Breast epithelium (tissue), 4 donors: Measurements from ENCODE around the gene MPO. TPM values are rescaled to one million over a fixed set of nuclear protein-coding genes. Genes with fewer than 3 reads are reported as not detected.

Experiments
- DNase-seq, 2 donors: peaks; one replicate each; pipeline ENCODE4 v3.0.0-alpha.2; 2019; ENCODE audit warnings: low spot score in 2 of 2
- H3K27ac ChIP-seq, 2 donors: fragments of 200-600 bp; sonication (generic) in 1 of 2; one replicate each; pipeline ENCODE4 v1.5.1; 2016 to 2019; ENCODE audit warnings: mild to moderate bottlenecking in 1 of 2
- H3K27me3 ChIP-seq, 2 donors: fragments of 200-600 bp; sonication (generic) in 1 of 2; one replicate each; pipeline versions ENCODE4 v1.5.1 to v1.6.0; 2017 to 2019; ENCODE audit warnings: control low read depth in 1 of 2, mild to moderate bottlenecking in 1 of 2
- H3K36me3 ChIP-seq: fragments of 200-600 bp; one replicate; pipeline ENCODE4 v1.5.1; 2019
- H3K4me1 ChIP-seq, 2 donors: fragments of 200-600 bp; sonication (generic); one replicate each; pipeline ENCODE4 v1.5.1; 2016 to 2019; ENCODE audit warnings: control low read depth in 1 of 2
- H3K4me3 ChIP-seq, 3 donors: fragments of 200-600 bp; sonication (generic); 1 replicate in 2 of 3; 2 replicates in 1 of 3; pipeline ENCODE4 v1.5.1; 2016 to 2019; ENCODE audit warnings: mild to moderate bottlenecking in 3 of 3, moderate library complexity in 2 of 3
- H3K9me3 ChIP-seq, 2 donors: fragments of 200-600 bp; sonication (generic) in 1 of 2; one replicate each; pipeline ENCODE4 v1.5.1; 2016 to 2019; ENCODE audit warnings: control low read depth in 1 of 2
- CTCF ChIP-seq, 3 donors: fragments of 450-650 bp; IDR thresholded peaks; one replicate each; pipeline ENCODE4 v1.5.1; 2016 to 2017; ENCODE audit warnings: antibody characterized with exemption in 3 of 3, mild to moderate bottlenecking in 3 of 3, moderate library complexity in 3 of 3
- POLR2A ChIP-seq: fragments of 450-650 bp; IDR thresholded peaks from one replicate; pipeline ENCODE4 v1.6.1; 2016; ENCODE audit warnings: antibody characterized with exemption, mild to moderate bottlenecking, moderate library complexity
- POLR2AphosphoS5 ChIP-seq, 3 donors: sonication (generic); formaldehyde crosslinking; IDR thresholded peaks; one replicate each; pipeline ENCODE4 v1.6.1; 2017; ENCODE audit warnings: antibody characterized with exemption in 3 of 3
- intact Hi-C: fragments of 100-400 bp; cut with DNase I; formaldehyde crosslinking; loops from one replicate; pipeline ENCODE4 v1.15.1; 2023; ENCODE audit warnings: low total_unique reads
- total RNA-seq, 3 donors: library from RNA; depleted of rRNA; stranded (reverse); fragments of >200 nt; gene quantifications; one replicate each; pipeline ENCODE4 v1.1.0, GENCODE V29; 2016

MPO gene
- total RNA-seq, 3 donors from 2014 or later: 0.16 TPM; not detected in 2

DNA sequence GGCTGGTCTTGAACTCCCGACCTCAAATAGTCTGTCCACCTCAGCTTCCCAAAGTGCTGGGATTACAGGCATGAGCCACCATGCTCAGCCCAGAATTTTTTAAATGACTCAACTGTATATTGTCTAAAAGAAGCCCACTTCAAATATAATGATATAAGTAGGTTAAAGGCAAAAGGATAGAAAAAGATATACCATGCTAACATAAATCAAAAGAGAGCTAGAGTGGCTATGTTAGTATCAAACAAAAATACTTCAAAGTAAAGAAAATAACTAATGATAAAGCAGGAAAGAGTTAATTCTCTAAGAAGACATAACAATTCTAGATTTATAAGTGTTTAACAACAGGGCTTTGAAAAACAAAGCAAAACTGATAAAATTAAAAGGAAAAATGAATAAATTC lies 13.3 kb upstream of the MPO start:
- Histone ChIP-seq H3K27ac (no peak overlapping the region), H3K36me3 (no peaks in the 10 kb centered on the region), H3K27me3 (peaks cover 0 to under 1% of the 10 kb centered on the region in 2 donors), H3K4me3 (no peak overlapping the region), H3K9me3 (no peaks in the 10 kb centered on the region), H3K4me1 (no peaks in the 10 kb centered on the region)
- DNase-seq: no peak
- intact Hi-C loops: no loop called here
- TF ChIP-seq POLR2A: no peak
- no peak for TF ChIP-seq POLR2AphosphoS5 (IDR thresholded peaks at IDR 0.05)
- TF ChIP-seq CTCF (IDR thresholded peaks at IDR 0.05): no peak

DNA sequence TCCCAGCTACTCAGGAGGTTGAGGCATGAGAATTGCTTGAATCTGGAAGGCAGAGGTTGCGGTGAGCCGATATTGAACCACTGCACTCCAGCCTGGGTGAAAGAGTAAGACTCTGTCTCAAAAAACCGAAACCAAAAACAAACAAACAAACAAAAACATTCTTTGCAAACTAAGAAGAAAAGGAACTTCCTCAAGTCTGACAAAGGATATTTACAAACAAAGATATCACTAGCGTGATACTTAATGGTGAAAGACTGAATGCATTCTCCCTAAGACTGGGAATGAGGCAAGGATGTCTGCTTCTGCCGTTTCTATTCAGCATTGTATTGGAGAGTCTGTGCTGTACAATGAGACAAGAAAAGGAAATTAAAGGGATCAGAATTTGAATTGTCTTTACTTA lies 10.5 kb upstream of the MPO start:
- TF ChIP-seq CTCF (IDR thresholded peaks at IDR 0.05): no peak
- no peak for TF ChIP-seq POLR2AphosphoS5 (IDR thresholded peaks at IDR 0.05)
- no peak for TF ChIP-seq POLR2A
- DNase-seq: no peak
- intact Hi-C loops: no loop called here
- H3K4me1 ChIP-seq: no peaks in the 10 kb centered on the region
- peaks cover 0 to 7% of the 10 kb centered on the region in 2 donors for H3K27me3 ChIP-seq
- no peak overlapping the region for H3K27ac ChIP-seq
- H3K4me3 ChIP-seq: no peak overlapping the region
- no peaks in the 10 kb centered on the region for H3K36me3 ChIP-seq
- H3K9me3 ChIP-seq: no peaks in the 10 kb centered on the region

DNA sequence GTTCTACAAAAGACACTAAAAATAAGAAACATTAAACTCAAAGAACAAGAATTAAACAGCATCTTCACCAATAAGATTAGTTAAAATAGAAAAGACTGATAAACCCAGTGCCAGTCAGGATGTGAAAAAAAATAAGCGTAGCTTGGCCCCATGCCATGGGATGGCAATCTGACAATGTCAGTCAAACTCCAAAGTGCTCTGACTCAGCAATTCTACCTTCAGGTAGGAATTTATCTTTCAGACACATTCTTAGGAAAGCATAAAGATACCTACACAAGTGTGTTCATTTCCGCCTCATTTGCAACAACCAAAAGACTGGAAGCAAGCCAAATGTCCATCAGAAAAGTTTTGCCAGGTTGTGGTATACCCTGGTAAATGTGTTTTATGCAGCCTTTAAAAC lies 9.1 kb upstream of the MPO start:
- Histone ChIP-seq H3K9me3 (no peaks in the 10 kb centered on the region), H3K4me3 (no peak overlapping the region), H3K36me3 (no peaks in the 10 kb centered on the region), H3K27ac (no peak overlapping the region), H3K27me3 (peaks cover 0 to 7% of the 10 kb centered on the region in 2 donors), H3K4me1 (no peaks in the 10 kb centered on the region)
- TF ChIP-seq POLR2A (no peak), CTCF (IDR thresholded peaks at IDR 0.05) (no peak), POLR2AphosphoS5 (IDR thresholded peaks at IDR 0.05) (no peak)
- intact Hi-C loops: no loop called here
- no peak for DNase-seq

DNA sequence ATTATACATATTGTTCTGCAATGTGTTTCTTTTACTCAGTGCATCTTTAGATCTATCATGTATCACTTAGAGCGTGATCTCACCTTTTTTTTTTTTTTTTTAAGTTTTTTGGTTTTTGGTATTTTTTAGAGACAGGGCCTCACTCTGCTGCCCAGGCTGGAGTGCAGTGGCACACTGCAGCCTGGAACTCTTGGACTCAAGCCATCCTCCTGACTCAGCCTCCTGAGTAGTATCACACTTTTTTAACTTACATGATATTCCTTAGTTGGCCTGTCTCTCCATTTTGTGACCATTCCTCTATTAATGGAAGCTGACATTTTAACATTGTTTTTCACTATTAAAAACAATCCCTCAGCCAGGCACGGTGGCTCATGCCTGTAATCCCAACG lies 4.7 kb upstream of the MPO start:
- Histone ChIP-seq H3K4me3 (no peak overlapping the region), H3K4me1 (no peaks in the 10 kb centered on the region), H3K27ac (no peak overlapping the region), H3K36me3 (no peaks in the 10 kb centered on the region), H3K27me3 (peaks cover 0 to 9% of the 10 kb centered on the region in 2 donors), H3K9me3 (no peaks in the 10 kb centered on the region)
- no peak for DNase-seq
- TF ChIP-seq CTCF (IDR thresholded peaks at IDR 0.05): no peak
- no peak for TF ChIP-seq POLR2AphosphoS5 (IDR thresholded peaks at IDR 0.05)
- TF ChIP-seq POLR2A: no peak
- intact Hi-C loops: no loop called here

DNA sequence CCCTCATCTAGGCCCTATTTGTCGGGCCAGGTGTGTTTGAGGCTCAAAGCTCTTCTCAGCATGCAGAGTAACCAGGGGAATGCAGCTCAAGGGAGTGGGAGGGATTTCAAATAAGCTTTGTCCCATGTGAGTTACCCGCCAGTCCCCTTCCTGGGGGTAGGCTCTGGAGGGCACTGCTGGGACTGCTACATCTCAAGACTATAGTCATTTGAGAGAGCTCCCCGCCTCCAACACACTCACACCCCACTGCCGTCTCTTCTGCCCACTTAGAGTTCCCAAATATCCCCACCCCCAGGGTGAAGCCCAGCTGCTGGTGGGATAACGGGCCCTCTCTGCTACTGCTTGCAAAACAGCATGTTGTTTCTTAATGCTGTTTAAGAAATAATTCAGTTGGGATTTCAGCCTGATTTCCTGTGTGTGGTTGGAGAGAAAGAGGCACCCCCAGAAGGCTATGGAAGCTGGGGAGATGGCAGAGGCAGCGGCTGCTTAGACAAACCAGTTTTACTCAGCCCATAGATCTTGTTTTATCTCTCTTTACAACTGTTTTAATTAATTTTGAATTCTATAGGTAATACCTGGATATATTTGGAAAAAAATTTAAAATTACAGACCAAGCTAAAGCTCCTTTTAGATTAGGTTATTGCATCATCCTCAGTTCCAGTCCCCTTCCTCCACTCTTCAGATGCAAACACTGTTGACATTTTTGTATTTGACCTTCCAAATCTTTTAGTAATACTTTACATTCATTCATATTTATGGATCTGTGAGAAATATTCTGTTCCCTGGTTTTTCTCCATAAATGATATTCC lies 4.1 kb upstream of the MPO start:
- H3K27me3 ChIP-seq: peaks cover 0 to 15% of the 10 kb centered on the region in 2 donors
- H3K4me3 ChIP-seq: no peak overlapping the region
- no peaks in the 10 kb centered on the region for H3K9me3 ChIP-seq
- TF ChIP-seq POLR2A: no peak
- TF ChIP-seq CTCF (IDR thresholded peaks at IDR 0.05): no peak
- TF ChIP-seq POLR2AphosphoS5 (IDR thresholded peaks at IDR 0.05): no peak
- no peak overlapping the region for H3K27ac ChIP-seq
- intact Hi-C loops: no loop called here
- H3K36me3 ChIP-seq: no peaks in the 10 kb centered on the region
- no peaks in the 10 kb centered on the region for H3K4me1 ChIP-seq
- peak in 1 of 2 donors; percentile 3 for DNase-seq
